ENCODE data around the gene QRICH2.

DNA sequence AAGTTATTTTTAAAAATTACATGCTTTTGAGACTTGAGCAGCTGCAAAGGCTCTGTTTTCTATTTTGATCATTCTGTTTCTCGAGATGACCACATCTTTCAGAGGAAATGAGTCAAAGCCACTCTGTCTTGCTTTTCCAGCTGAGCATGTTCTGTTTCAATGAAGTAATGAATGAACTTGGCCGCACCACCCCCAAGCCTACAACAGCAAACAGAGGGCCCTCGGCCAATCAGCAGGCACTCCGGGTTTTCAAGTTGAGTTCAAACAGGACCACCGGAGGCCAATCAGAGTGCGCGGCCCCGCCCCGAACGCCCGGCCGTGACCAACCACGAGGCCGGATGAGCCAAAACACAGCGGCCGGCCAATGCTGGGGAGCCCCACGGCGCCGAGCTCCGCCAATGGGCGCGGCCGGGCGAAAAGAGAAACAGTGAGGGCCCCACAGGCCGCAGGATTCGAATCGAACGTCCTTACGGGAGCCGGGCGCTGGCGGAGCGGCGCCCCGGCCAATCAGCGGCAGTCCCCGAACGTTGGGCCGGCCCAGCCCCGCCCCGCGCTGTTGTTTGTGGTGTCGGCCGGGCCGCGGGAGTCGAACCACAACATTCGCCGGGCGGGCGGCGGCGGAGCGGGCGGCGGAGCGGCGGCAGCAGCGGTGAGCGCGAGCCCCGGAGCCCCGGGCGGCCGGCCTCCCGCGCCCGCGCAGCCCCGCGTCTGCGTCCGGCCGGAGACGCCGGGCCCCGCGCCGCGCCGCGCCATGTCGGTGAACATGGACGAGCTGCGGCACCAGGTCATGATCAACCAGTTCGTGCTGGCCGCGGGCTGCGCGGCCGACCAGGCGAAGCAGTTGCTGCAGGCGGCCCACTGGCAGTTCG, 43.1 kb downstream of the QRICH2 start, which contains the start of gene UBALD2:
- TF ChIP-seq, protein P1, sequence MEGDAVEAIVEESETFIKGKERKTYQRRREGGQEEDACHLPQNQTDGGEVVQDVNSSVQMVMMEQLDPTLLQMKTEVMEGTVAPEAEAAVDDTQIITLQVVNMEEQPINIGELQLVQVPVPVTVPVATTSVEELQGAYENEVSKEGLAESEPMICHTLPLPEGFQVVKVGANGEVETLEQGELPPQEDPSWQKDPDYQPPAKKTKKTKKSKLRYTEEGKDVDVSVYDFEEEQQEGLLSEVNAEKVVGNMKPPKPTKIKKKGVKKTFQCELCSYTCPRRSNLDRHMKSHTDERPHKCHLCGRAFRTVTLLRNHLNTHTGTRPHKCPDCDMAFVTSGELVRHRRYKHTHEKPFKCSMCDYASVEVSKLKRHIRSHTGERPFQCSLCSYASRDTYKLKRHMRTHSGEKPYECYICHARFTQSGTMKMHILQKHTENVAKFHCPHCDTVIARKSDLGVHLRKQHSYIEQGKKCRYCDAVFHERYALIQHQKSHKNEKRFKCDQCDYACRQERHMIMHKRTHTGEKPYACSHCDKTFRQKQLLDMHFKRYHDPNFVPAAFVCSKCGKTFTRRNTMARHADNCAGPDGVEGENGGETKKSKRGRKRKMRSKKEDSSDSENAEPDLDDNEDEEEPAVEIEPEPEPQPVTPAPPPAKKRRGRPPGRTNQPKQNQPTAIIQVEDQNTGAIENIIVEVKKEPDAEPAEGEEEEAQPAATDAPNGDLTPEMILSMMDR (conservative IDR thresholded peaks at IDR 0.05; ENCODE audit: low read length), result no peak
- no peak for TF ChIP-seq EZH2phosphoT487 (IDR thresholded peaks at IDR 0.05; ENCODE audit: borderline replicate concordance)
